ENCODE measurements around the gene TNFAIP2. TPM values are rescaled to one million over a fixed set of nuclear protein-coding genes. Genes with fewer than 3 reads are reported as not detected.

The TNFAIP2 gene
- 95.1 and 113 TPM in 2 replicates for total RNA-seq

GRCh38 chr14:103122947-103123633, at the start of gene TNFAIP2:
TSS of gene TNFAIP2 (plus strand) at chr14:103123461. CDS start at chr14:103126458, 2,997 bp downstream.

GRCh38 chr14:103084021-103084919, 39.0 kb upstream of the TNFAIP2 start, which contains the start of gene LBHD2:
TSS of gene LBHD2 (plus strand) at chr14:103084210. CDS start at chr14:103086013, 1,803 bp downstream.

GRCh38 chr14:103094406-103095209, 28.7 kb upstream of the TNFAIP2 start, which contains the start of gene EXOC3L4:
TSS of gene EXOC3L4 (plus strand) at chr14:103094725. CDS start at chr14:103100220, 5,495 bp downstream.

Other genes starting within 250 kb of the TNFAIP2 start
- gene AMN, start 200.8 kb upstream of the TNFAIP2 start, total RNA-seq: 0.81 and 0.90 TPM in 2 replicates
- gene CDC42BPB, start 65.9 kb upstream of the TNFAIP2 start, total RNA-seq: 74.2 and 75.8 TPM in 2 replicates
- gene LBHD2, start 39.3 kb upstream of the TNFAIP2 start, total RNA-seq: not detected in 2 replicates
- 1.6 TPM in 1 of 2 replicates, not detected in the other for gene EXOC3L4, start 28.7 kb upstream of the TNFAIP2 start, total RNA-seq
- 97.7 and 145 TPM in 2 replicates for gene EIF5, start 210.8 kb downstream of the TNFAIP2 start, total RNA-seq